Astrocyte (in vitro differentiated cells and primary cell): ENCODE results near the gene MTCH1.

Experiments
- EZH2 ChIP-seq: IDR thresholded peaks from 2 replicates; pipeline ENCODE4 v1.6.1; 2012; ENCODE audit warnings: mild to moderate bottlenecking, low read length, inconsistent platforms; ENCODE audit not compliant: insufficient read depth
- TF ChIP-seq, protein P1 (sequence below): IDR thresholded peaks from 2 replicates; pipeline ENCODE4 v1.5.1; 2011; ENCODE audit warnings: low read depth, mild to moderate bottlenecking, inconsistent platforms, low read length, moderate library complexity; ENCODE audit not compliant: insufficient read depth

DNA sequence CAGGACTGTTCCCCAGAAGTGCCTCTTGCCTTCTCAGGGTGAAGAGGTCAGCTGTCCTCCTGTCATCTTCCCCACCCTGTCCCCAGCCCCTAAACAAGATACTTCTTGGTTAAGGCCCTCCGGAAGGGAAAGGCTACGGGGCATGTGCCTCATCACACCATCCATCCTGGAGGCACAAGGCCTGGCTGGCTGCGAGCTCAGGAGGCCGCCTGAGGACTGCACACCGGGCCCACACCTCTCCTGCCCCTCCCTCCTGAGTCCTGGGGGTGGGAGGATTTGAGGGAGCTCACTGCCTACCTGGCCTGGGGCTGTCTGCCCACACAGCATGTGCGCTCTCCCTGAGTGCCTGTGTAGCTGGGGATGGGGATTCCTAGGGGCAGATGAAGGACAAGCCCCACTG, 21.6 kb downstream of the MTCH1 start:
- TF ChIP-seq, protein P1, sequence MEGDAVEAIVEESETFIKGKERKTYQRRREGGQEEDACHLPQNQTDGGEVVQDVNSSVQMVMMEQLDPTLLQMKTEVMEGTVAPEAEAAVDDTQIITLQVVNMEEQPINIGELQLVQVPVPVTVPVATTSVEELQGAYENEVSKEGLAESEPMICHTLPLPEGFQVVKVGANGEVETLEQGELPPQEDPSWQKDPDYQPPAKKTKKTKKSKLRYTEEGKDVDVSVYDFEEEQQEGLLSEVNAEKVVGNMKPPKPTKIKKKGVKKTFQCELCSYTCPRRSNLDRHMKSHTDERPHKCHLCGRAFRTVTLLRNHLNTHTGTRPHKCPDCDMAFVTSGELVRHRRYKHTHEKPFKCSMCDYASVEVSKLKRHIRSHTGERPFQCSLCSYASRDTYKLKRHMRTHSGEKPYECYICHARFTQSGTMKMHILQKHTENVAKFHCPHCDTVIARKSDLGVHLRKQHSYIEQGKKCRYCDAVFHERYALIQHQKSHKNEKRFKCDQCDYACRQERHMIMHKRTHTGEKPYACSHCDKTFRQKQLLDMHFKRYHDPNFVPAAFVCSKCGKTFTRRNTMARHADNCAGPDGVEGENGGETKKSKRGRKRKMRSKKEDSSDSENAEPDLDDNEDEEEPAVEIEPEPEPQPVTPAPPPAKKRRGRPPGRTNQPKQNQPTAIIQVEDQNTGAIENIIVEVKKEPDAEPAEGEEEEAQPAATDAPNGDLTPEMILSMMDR: no peak
- TF ChIP-seq EZH2: no peak
